ENCODE data around the gene SLC7A7.
"Not testable (repeated sequence)": the region's sequence is repeated elsewhere in the genome, so short reads cannot be mapped to it uniquely, and the experiment has no call there.

GRCh38 chr14:22829076-22829660 is 13.9 kb upstream of the SLC7A7 start:
- not testable (repeated sequence) for TF ChIP-seq CTCF (IDR thresholded peaks at IDR 0.05; ENCODE audit: low read length); EZH2phosphoT487 (IDR thresholded peaks at IDR 0.05; ENCODE audit: low read length); EZH2 (optimal IDR thresholded peaks at IDR 0.05; ENCODE audit: low read depth, low read length)
